G401.6 (cell line): ENCODE measurements around the gene RBM28.
"Not testable (repeated sequence)": the region's sequence is repeated elsewhere in the genome, so short reads cannot be mapped to it uniquely, and the experiment has no call there.

Experiments used
- FAIRE-seq: peaks from 2 replicates; lab custom pipeline; 2012; peaks lifted over from hg19 to GRCh38; lab: Jason Lieb, UNC

Gene RBM28

GRCh38 chr7:128280451-128280850 lies 63.3 kb downstream of the RBM28 start:
- FAIRE-seq, result not testable (repeated sequence)

GRCh38 chr7:128279124-128279713 lies 64.5 kb downstream of the RBM28 start:
- FAIRE-seq, result no peak

DNA sequence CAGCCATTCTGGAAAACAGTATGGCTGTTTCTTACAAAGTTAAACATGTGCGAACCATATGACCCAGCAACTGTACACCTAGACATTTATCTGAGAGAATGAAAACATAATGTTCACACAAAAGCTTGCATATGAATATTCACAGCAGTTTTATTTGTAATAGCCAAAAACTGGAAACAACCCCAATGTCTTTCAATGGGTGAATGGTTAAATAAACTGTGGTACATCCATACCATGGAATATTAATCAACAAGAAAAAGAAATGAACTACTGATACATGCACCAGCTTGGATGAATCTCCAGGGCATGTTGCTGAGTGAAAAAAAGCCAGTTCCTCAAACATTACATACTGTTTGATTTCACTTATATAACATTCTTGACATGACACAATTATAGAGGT lies 65.3 kb downstream of the RBM28 start:
- FAIRE-seq, result no peak

GRCh38 chr7:128275681-128276080 lies 68.0 kb downstream of the RBM28 start:
- FAIRE-seq, result no peak

GRCh38 chr7:128274884-128275603 lies 68.7 kb downstream of the RBM28 start:
- no peak for FAIRE-seq

DNA sequence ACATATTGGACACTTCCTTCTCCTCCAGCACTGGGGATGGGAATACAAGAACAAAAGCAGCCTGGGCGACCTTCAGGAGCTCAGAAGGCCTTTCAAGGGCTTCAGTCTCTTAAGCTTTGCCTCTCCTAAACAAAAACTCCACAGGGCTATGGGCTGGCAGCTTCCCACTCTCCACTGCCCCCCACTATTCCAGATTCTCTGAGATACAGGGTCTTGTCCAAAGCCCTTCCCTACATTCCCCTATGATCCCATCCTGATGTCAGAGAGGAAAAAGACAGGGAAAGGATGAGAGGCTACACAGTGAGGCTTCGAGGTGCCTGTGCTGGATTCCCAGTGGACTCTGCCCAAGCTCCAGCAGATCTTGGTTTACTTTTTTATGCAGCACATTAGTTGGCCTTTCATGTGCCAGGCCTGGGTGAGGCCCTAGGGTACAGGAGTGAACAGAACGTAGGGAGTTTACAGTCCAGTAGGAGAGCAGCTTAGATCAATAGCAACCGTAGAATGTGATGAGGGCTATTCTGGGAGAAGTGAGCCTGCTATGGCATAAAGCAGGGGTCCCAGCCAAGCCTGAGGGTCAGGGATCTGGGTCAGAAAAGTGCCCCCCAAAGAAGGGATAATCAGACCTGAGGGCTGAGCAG lies 69.3 kb downstream of the RBM28 start:
- no peak for FAIRE-seq

DNA sequence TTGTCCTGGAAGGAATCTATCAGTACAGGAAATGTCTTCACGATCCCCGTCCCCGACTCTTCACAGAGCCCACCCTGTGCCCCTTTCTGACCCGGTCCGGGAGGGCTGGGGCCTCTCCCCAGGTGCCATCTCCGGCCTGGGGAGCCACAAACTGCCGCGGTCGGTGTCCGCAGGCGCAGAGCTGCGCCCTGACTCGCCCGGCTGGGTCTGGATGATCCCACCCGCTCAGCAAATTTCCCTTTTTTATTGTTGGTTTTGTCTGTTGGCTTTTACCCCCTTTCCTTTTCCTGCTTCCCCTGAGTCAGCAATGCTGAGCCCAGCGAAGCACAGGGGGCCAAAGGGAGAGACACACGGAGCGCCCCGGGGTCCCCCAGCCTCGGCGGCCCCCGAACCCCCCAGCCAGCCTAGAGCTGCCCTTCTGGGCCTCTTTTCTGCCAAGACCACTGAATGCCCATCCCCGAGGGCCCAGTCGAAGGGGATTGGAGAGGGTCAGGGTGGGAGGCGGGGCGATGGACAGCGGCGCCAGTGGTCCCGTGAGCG lies 71.7 kb downstream of the RBM28 start:
- FAIRE-seq, result no peak

- FAIRE-seq, result no peak
Measured at GRCh38 chr7:128271471-128271941, 72.2 kb downstream of the RBM28 start.

DNA sequence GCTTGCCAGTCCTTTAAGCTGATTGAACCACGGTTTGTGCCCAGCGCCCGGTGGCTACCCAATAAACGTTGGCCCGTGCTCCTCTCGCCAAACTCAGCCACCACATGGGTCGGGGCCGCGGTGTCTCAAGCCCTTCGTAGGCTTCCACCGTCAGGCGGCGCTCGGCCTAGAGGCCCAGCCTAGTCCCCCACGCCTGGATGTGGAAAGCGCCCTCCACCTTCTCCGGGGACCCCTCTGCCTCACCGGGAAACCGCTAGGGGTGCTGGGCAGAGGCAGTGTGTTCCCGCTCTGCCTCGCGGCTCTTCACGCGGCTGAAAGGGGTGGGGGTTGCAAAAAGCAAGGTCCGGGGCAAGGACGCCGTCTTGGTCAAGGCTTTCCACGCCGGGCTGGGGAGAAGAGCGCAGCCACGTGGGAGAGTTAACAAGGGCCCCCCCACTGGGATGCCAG lies 72.9 kb downstream of the RBM28 start:
- no peak for FAIRE-seq

DNA sequence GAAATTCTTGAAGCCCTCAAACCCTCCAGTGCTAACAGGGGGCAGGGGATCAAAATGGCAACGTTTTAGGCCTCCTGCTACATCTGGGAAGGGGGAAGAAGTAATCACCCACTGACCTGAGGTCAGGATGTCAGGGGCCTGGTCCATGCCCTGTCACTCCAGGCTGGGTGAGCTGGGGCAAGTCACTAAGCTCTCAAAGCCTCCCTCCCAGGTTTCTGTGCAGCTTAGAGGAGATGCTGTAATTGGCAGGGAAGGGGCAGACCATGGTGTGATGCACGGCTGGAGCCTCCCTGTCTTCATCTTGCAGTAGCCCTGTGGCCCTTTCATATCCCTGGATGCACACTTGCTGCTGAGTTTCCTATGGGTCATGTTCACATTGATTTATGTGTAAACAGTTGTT lies 75.5 kb downstream of the RBM28 start:
- FAIRE-seq, result no peak

DNA sequence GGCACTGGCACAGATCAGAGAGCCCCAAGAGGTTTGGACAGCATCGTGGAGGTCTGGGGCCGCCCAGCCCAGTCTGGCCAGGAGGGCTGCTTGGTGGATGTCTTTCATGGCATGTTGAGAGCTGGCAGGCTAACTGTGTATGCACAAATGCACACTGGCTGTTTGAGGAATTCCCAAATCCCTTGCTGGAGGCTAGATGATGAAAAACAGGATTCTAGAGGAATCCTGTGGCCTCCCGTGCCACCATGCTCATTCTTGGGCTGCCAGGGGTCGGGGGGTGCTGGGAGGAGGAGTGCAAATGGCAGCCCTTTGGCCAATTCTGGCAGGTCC lies 76.1 kb downstream of the RBM28 start:
- FAIRE-seq, result no peak

DNA sequence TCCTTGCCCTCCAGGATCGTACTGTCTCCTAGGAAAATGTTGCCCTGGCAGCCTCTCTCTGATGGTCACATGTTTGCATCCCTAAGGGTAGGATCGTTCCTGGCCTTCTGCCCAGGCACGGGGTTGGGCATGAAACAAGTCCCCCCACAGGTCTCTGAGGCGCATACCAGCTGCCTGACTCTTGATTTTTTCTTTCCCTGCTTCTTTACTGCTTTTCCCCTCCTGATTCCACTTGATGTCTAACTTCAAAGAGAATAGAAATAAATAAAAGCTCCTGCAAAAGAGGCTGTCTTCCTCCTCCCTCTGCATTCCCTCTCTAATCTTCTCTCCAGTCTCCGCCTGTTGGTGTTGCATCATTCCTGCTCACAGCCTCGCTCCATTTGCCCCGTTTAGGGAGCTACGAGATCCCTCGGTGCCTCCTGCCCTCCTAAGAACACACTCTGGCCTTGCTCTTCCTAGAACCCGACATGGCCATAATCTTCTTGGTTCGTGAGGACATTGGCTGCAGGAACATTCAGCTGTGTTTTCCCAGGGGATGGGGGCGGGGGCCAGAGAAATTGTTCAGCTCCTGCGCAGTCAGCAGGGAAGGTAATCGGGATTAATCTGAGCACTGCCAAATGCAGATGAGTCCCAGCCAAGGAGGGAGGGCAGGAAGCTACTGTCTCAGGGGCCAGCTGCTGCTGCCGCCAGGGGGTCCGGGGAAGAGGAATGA lies 76.7 kb downstream of the RBM28 start:
- FAIRE-seq, result no peak

DNA sequence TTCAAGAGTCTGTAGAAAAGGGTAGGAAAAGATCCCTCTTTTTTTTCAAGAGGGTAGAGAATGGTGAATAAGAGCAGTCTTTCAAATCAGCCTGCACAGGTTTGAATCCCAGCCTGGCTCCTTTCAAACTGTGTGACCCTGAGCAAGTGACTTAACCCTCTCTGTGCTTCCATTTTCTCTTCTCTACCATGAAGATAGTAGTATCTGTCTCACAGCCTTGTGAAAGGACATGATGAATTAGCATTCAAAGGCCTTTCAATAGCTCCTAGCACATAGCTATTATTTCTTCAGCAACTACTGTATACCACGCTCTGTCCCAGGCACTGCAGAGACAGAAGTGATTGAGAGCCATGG lies 77.2 kb downstream of the RBM28 start:
- no peak for FAIRE-seq

- FAIRE-seq, result no peak
Measured at GRCh38 chr7:128265906-128266300, 77.8 kb downstream of the RBM28 start.

DNA sequence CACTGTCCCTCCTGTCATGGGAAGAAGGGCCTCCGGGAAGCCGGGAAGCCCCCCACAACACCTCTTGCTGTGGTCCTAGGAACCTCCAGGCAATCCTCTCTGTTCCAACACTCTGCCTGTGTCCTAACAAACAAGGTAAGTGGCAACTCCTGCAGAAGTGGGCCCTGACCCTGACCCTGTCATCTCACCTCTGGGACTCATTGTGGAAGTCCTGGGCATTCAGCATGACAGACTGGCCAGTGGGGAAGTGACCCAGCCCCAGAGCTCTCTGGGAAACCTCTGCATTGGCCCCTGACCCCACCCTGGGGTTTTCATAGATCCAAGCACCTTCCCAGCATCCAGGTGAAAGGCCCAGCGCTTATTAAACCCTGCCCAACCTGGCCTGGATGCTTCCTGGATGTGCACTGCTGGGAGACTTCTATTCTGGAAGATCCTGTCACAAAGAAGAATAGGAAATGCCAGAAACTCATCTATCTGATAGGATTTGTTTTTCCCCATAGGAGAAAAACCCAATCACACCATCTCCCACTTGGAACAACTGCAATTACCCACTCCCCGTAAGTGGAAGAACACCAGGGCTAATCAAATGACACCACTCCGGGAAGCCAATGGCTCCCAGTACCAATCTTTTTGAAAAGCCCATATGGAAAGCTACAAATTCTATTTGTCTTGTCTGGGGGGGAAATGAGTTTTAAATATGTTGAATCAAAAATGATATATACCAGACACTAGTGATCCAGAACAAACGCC lies 78.4 kb downstream of the RBM28 start:
- FAIRE-seq, result no peak

DNA sequence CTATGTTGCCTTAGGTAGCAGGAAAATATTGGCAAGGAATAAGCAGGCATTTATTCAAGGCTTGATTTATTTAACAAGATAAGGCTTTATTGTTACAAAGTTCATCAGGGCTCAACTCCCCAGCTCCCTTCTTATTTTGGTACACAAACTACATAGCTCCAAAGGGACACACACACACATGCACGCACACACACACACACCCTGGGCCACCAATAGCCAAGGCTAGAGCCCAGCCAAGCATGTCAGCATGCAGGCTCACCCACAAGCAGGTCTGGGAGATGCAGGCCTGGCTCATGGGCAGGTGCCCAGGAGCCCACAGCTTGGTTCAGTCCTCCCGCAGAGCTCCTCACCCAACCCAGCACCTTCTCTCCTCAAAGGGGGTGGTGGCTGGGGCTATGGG lies 79.2 kb downstream of the RBM28 start:
- FAIRE-seq, result no peak

- FAIRE-seq, result no peak
Measured at GRCh38 chr7:128263420-128263819, 80.3 kb downstream of the RBM28 start.

DNA sequence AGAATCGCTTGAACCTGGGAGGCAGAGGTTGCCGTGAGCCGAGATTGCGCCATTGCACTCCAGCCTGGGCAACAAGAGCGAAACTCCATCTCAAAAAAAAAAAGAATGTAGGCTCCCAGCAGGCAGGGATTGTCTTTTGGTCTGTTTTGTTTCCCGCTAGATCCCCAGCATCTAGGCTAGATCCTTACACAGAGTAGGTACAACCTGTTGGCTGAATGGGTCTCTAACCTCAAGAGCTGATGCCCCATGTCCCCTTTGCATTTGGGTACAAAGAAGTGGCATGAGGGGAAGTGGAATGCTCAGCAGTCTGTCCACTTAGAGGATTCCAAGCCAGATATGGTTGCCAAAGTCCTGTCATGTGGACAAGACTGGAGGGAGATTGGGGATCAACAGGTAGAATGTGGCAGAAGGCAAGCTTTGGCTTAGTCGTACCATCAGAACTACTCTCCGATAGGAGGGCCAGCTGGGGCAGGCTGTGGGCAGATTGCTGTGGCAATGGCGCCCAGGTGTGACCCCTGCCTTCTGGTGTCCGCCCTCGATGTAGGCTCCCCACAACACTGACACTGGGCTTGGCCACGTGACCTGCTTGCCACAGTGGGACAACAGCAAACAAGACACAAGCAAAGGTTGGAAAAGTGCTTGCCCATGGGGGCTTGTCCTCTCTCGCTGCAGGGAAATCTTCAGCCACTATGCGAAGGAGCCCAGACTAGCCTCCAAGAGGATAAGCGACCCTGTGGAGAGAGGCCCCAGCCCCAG lies 81.3 kb downstream of the RBM28 start:
- no peak for FAIRE-seq

GRCh38 chr7:128260069-128260795 lies 83.5 kb downstream of the RBM28 start:
- no peak for FAIRE-seq
